ENCODE measurements around the gene SPOUT1.

DNA sequence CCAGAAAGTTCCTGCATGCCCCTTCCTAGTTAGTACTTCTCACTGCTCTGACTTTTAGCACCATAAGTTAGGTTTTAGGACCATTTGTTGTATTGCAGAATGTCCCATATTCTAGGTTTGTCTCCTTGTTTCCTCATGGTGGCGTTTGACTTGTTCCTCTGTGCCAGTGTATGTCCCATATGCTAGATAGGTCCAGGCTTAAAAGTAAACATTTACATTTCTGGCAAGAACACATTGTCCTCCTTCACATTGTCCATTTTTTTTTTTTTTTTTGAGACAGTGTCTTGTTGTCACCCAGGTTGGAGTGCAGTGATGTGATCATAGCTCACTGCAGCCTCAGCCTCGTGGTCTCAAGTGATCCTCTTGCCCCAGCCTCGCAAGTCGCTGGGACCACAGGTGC is 27.1 kb downstream of the SPOUT1 start:
- TF ChIP-seq, protein P1, sequence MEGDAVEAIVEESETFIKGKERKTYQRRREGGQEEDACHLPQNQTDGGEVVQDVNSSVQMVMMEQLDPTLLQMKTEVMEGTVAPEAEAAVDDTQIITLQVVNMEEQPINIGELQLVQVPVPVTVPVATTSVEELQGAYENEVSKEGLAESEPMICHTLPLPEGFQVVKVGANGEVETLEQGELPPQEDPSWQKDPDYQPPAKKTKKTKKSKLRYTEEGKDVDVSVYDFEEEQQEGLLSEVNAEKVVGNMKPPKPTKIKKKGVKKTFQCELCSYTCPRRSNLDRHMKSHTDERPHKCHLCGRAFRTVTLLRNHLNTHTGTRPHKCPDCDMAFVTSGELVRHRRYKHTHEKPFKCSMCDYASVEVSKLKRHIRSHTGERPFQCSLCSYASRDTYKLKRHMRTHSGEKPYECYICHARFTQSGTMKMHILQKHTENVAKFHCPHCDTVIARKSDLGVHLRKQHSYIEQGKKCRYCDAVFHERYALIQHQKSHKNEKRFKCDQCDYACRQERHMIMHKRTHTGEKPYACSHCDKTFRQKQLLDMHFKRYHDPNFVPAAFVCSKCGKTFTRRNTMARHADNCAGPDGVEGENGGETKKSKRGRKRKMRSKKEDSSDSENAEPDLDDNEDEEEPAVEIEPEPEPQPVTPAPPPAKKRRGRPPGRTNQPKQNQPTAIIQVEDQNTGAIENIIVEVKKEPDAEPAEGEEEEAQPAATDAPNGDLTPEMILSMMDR (IDR thresholded peaks at IDR 0.05) = no peak
- TF ChIP-seq POLR2AphosphoS5 (IDR thresholded peaks at IDR 0.05) (no peak), POLR2A (IDR thresholded peaks at IDR 0.05) (no peak), EP300 (IDR thresholded peaks at IDR 0.05) (no peak)
